Measurements from ENCODE around the gene PSMD2.
A peak's percentile ranks its signal among the peaks of the same experiment; 100 is the strongest.

PSMD2 gene

GRCh38 chr3:184316792-184317191, 17.8 kb downstream of the PSMD2 start:
- no peak for DNase-seq (ENCODE audit: low read depth, low spot score)

- no peak for DNase-seq (ENCODE audit: low read depth, low spot score)
Observed at GRCh38 chr3:184317201-184317600, 18.2 kb downstream of the PSMD2 start.

GRCh38 chr3:184320104-184320445, 21.0 kb downstream of the PSMD2 start:
- DNase-seq (ENCODE audit: low read depth, low spot score) = no peak

GRCh38 chr3:184321666-184322065, 22.6 kb downstream of the PSMD2 start:
- DNase-seq (ENCODE audit: low read depth, low spot score) = no peak

GRCh38 chr3:184322731-184323487, 23.9 kb downstream of the PSMD2 start:
- no peak for DNase-seq (ENCODE audit: low read depth, low spot score)

GRCh38 chr3:184323696-184324095, 24.7 kb downstream of the PSMD2 start:
- no peak for DNase-seq (ENCODE audit: low read depth, low spot score)

- DNase-seq (ENCODE audit: low read depth, low spot score) = no peak
Observed at GRCh38 chr3:184325269-184325668, 26.2 kb downstream of the PSMD2 start.

GRCh38 chr3:184325715-184326369, 26.8 kb downstream of the PSMD2 start:
- no peak for DNase-seq (ENCODE audit: low read depth, low spot score)

- no peak for DNase-seq (ENCODE audit: low read depth, low spot score)
Observed at GRCh38 chr3:184327171-184327570, 28.1 kb downstream of the PSMD2 start.

- DNase-seq (ENCODE audit: low read depth, low spot score) = no peak
Observed at GRCh38 chr3:184328516-184328915, 29.5 kb downstream of the PSMD2 start.

GRCh38 chr3:184332370-184333090, 33.5 kb downstream of the PSMD2 start:
- DNase-seq (ENCODE audit: low read depth, low spot score) = no peak

- DNase-seq (ENCODE audit: low read depth, low spot score) = no peak
Observed at GRCh38 chr3:184333190-184333589, 34.1 kb downstream of the PSMD2 start.

GRCh38 chr3:184333700-184334099, 34.7 kb downstream of the PSMD2 start:
- DNase-seq (ENCODE audit: low read depth, low spot score) = no peak

GRCh38 chr3:184334470-184335158, 35.6 kb downstream of the PSMD2 start:
- no peak for DNase-seq (ENCODE audit: low read depth, low spot score)

GRCh38 chr3:184335291-184335660, 36.2 kb downstream of the PSMD2 start:
- no peak for DNase-seq (ENCODE audit: low read depth, low spot score)

- DNase-seq (ENCODE audit: low read depth, low spot score) = peak; percentile 66
Observed at GRCh38 chr3:184335661-184336546, 36.9 kb downstream of the PSMD2 start.

- DNase-seq (ENCODE audit: low read depth, low spot score) = no peak
Observed at GRCh38 chr3:184336547-184337398, 37.7 kb downstream of the PSMD2 start.

- DNase-seq (ENCODE audit: low read depth, low spot score) = no peak
Observed at GRCh38 chr3:184337399-184337714, 38.3 kb downstream of the PSMD2 start, which contains the start of gene FAM131A. Gene FAM131A, plus strand, starts transcription at chr3:184337600. Its CDS starts 31 bp downstream, at chr3:184337631.

- DNase-seq (ENCODE audit: low read depth, low spot score) = no peak
Observed at GRCh38 chr3:184337981-184338380, 38.9 kb downstream of the PSMD2 start.

GRCh38 chr3:184338511-184338945, 39.5 kb downstream of the PSMD2 start:
- no peak for DNase-seq (ENCODE audit: low read depth, low spot score)
